GM12864 (cell line): ENCODE measurements around the gene BMERB1.

Experiments used
- DNase-seq: peaks from one replicate; pipeline ENCODE4 v3.0.0-alpha.2; 2011; ENCODE audit warnings: low read depth
- H3K4me3 ChIP-seq: 2 replicates; pipeline ENCODE4 v1.5.1; 2011; ENCODE audit warnings: mild to moderate bottlenecking, low read depth, low read length, control low read depth
- CTCF ChIP-seq: IDR thresholded peaks from 2 replicates; pipeline ENCODE4 v1.5.1; 2011; ENCODE audit warnings: low read depth, mild to moderate bottlenecking, moderate library complexity, low read length, control low read depth, inconsistent platforms; ENCODE audit errors: missing control alignments

BMERB1 gene

GRCh38 chr16:15487336-15488284, 53.2 kb downstream of the BMERB1 start:
- TF ChIP-seq CTCF: no peak
- DNase-seq: no peak
- H3K4me3 ChIP-seq: no peak overlapping the region

DNA sequence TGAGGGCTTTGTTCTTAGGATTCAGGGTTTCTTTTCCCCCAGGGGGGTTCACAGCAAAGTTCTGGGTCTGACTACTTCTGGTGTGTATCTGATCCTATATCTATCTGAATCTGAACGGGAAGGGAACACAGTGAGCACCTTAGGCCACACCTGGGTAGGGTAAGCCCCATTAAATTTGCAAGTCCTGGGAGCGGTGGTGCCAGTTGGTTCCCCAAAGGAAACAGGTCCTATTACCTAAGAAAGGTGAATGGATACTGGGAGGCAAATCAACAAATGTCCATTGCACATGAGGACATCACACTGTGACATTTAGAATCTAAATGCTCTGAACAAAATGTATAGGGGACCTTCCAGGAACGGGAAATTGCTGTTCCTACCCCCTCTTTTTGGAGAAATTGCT, 54.6 kb downstream of the BMERB1 start:
- H3K4me3 ChIP-seq: no peak overlapping the region
- TF ChIP-seq CTCF: no peak
- no peak for DNase-seq

- no peak for TF ChIP-seq CTCF
- no peak overlapping the region for H3K4me3 ChIP-seq
- DNase-seq: no peak
These were observed 55.8 kb downstream of the BMERB1 start for GRCh38 chr16:15490123-15490711.

DNA sequence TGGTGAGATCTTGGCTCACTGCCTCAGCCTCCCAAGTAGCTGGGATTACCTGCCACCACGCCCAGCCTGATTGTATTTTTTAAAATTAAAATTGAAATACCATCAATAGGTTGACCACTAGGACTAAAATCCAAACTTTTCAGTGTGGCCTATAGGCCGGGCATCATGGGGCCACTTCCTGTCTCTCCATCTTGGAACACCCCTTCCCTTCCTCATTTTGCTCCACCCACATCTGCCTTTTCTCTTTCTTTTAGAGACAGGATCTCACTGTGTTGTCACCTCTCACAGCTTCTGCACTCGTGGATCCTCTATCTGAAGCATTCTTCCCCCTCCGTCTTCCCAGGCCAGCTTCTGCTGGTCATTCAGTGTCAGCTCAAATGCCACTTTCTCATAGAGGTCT, 57.0 kb downstream of the BMERB1 start:
- no peak overlapping the region for H3K4me3 ChIP-seq
- TF ChIP-seq CTCF: no peak
- no peak for DNase-seq

- no peak overlapping the region for H3K4me3 ChIP-seq
- no peak for TF ChIP-seq CTCF
- no peak for DNase-seq
These were observed 57.8 kb downstream of the BMERB1 start for GRCh38 chr16:15492091-15492740.

DNA sequence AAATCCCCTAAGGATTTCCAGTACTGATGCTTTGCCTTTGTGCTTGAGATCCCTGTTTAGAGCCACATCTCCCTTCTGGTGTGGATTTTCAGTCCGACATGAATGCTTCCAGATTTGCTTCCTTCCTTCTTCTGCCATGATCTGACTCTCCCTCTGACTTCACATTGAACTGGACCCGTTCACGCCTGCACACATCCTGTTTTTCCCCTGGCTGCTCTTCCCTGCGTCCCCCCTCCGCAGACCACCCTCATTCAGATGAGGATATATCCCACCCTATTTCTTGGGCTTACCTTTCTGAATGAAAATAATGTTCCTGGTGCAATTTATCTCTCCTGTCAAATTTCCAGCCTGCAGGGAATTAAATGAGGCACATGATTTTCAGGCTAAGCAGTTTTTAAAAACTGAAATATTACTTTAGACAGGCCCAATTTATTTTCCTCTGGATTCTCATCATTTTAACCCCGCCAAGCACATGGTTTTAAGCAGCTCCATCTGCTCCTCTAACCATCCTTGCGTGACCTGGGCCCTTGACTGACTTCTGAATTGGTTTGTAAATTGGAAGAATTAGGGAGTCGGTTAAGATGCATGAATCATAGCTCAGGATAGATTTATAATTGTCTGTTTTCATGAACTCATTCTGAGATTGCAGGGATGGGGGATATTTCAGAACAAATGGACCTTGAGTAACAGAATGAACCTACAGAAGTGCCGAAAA, 59.2 kb downstream of the BMERB1 start:
- no peak for TF ChIP-seq CTCF
- DNase-seq: no peak
- H3K4me3 ChIP-seq: no peak overlapping the region
